Gastroesophageal sphincter (tissue), 3 donors: ENCODE data around the gene PRKN.

ENCODE experiments used
- EP300 ChIP-seq: sonication (generic); formaldehyde crosslinking; IDR thresholded peaks from one replicate; pipeline ENCODE4 v1.6.1; 2017; ENCODE audit warnings: antibody characterized with exemption, mild to moderate bottlenecking
- POLR2A ChIP-seq, 2 donors: fragments of 450-650 bp; IDR thresholded peaks; one replicate each; pipeline ENCODE4 v1.6.1; 2017; ENCODE audit warnings: antibody characterized with exemption in 2 of 2, mild to moderate bottlenecking in 2 of 2, moderate library complexity in 1 of 2
- POLR2AphosphoS5 ChIP-seq: sonication (generic); formaldehyde crosslinking; IDR thresholded peaks from one replicate; pipeline ENCODE4 v1.6.1; 2017; ENCODE audit warnings: antibody characterized with exemption
- TF ChIP-seq, protein P1 (sequence below), 4 experiments: fragments of 200-600 bp in 2 of 4; fragments of 450-650 bp in 2 of 4; sonication (generic) in 1 of 4; IDR thresholded peaks; one replicate each; pipeline ENCODE4 v1.5.1; 2017 to 2019; ENCODE audit warnings: antibody characterized with exemption in 4 of 4, mild to moderate bottlenecking in 2 of 4, moderate library complexity in 2 of 4

DNA sequence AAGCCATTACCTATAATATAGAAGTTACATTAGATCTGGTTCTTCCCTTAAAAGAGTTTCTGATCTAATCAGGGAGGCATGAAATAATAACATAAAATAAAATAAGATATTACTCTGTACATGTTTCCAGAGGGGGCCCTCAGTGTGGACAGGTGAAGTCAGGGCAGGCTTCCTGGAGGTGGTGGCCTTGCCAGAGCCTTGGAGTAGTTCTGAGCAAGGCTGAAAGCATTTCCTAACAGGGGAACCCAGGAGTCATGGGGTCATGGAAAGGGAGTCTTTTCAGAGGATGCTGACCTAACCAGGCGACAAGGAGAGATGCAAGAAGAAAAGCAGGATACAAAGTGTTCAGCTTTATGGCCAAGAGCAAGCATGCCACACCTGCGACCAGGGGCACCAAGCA, 982.4 kb downstream of the PRKN start:
- TF ChIP-seq EP300 (no peak), POLR2A (IDR thresholded peaks at IDR 0.05) (no peak), POLR2AphosphoS5 (no peak)
- TF ChIP-seq, protein P1, sequence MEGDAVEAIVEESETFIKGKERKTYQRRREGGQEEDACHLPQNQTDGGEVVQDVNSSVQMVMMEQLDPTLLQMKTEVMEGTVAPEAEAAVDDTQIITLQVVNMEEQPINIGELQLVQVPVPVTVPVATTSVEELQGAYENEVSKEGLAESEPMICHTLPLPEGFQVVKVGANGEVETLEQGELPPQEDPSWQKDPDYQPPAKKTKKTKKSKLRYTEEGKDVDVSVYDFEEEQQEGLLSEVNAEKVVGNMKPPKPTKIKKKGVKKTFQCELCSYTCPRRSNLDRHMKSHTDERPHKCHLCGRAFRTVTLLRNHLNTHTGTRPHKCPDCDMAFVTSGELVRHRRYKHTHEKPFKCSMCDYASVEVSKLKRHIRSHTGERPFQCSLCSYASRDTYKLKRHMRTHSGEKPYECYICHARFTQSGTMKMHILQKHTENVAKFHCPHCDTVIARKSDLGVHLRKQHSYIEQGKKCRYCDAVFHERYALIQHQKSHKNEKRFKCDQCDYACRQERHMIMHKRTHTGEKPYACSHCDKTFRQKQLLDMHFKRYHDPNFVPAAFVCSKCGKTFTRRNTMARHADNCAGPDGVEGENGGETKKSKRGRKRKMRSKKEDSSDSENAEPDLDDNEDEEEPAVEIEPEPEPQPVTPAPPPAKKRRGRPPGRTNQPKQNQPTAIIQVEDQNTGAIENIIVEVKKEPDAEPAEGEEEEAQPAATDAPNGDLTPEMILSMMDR (IDR thresholded peaks at IDR 0.05): no peak
